Mesendoderm (in vitro differentiated cells): ENCODE measurements around the gene FPGT.
"Not testable (repeated sequence)": the region's sequence is repeated elsewhere in the genome, so short reads cannot be mapped to it uniquely, and the experiment has no call there.

Experiments used
- DNase-seq: peaks from one replicate; pipeline ENCODE4 v3.0.0; 2013
- H2AK5ac ChIP-seq: 2 replicates; pipeline ENCODE4 v1.6.1; 2013; ENCODE audit warnings: low read length, inconsistent platforms
- H2BK120ac ChIP-seq: 2 replicates; pipeline ENCODE4 v1.6.1; 2013; ENCODE audit warnings: low read depth, mild to moderate bottlenecking, low read length, moderate library complexity, mixed read lengths
- H2BK15ac ChIP-seq: replicated peaks from 2 replicates; pipeline ENCODE4 v1.6.1; 2013; ENCODE audit warnings: low read depth, mild to moderate bottlenecking, moderate library complexity
- H2BK5ac ChIP-seq: 2 replicates; pipeline ENCODE4 v1.6.1; 2013; ENCODE audit warnings: low read length, inconsistent platforms
- H3K18ac ChIP-seq: 2 replicates; pipeline ENCODE4 v1.6.1; 2013; ENCODE audit warnings: mild to moderate bottlenecking, low read length, mixed read lengths
- H3K23ac ChIP-seq: one replicate; pipeline ENCODE4 v1.6.1; 2013; ENCODE audit warnings: low read length
- H3K27ac ChIP-seq: 2 replicates; pipeline ENCODE4 v1.5.1; 2013; ENCODE audit warnings: low read depth, mild to moderate bottlenecking, inconsistent platforms, low read length, moderate library complexity
- H3K27me3 ChIP-seq: 2 replicates; pipeline ENCODE4 v1.6.1; 2013; ENCODE audit warnings: low read length, control low read depth, mild to moderate bottlenecking, inconsistent platforms; ENCODE audit not compliant: insufficient read depth, poor library complexity
- H3K36me3 ChIP-seq: 2 replicates; pipeline ENCODE4 v1.6.1; 2013; ENCODE audit warnings: low read length, inconsistent platforms; ENCODE audit not compliant: control insufficient read depth, insufficient read depth
- H3K4ac ChIP-seq: one replicate; pipeline ENCODE4 v1.6.1; 2013; ENCODE audit warnings: low read depth, mild to moderate bottlenecking, low read length, moderate library complexity
- H3K4me1 ChIP-seq: 2 replicates; pipeline ENCODE4 v1.6.1; 2013; ENCODE audit warnings: low read depth, low read length, inconsistent platforms; ENCODE audit not compliant: control insufficient read depth
- H3K4me2 ChIP-seq: 2 replicates; pipeline ENCODE4 v1.6.1; 2013; ENCODE audit warnings: low read length
- H3K4me3 ChIP-seq: 2 replicates; pipeline ENCODE4 v1.5.1; 2013; ENCODE audit warnings: mild to moderate bottlenecking, low read length
- H3K56ac ChIP-seq: one replicate; pipeline ENCODE4 v1.6.1; 2013; ENCODE audit warnings: low read length
- H3K79me1 ChIP-seq: 2 replicates; pipeline ENCODE4 v1.6.1; 2013; ENCODE audit warnings: low read length, inconsistent platforms
- H3K79me2 ChIP-seq: 2 replicates; pipeline ENCODE4 v1.6.1; 2013; ENCODE audit warnings: mild to moderate bottlenecking, low read length; ENCODE audit not compliant: control insufficient read depth, insufficient read depth
- H3K9ac ChIP-seq: 2 replicates; pipeline ENCODE4 v1.6.1; 2013; ENCODE audit warnings: low read length, inconsistent platforms
- H4K5ac ChIP-seq: one replicate; pipeline ENCODE4 v1.6.1; 2013; ENCODE audit warnings: low read length
- H4K8ac ChIP-seq: one replicate; pipeline ENCODE4 v1.6.1; 2013; ENCODE audit warnings: low read depth, mild to moderate bottlenecking, control low read depth, low read length, moderate library complexity
- WGBS: extraction: QIAGEN DNeasy Blood & Tissue Kit; methylation state at CpG from one replicate; pipeline ENCODE4 v1.1.7; 2013; ENCODE audit warnings: low lambda C conversion rate, missing lambda C conversion rate; ENCODE audit not compliant: insufficient coverage; ENCODE audit errors: extremely low coverage; 5-methylcytosine and 5-hydroxymethylcytosine counted together

FPGT gene

DNA sequence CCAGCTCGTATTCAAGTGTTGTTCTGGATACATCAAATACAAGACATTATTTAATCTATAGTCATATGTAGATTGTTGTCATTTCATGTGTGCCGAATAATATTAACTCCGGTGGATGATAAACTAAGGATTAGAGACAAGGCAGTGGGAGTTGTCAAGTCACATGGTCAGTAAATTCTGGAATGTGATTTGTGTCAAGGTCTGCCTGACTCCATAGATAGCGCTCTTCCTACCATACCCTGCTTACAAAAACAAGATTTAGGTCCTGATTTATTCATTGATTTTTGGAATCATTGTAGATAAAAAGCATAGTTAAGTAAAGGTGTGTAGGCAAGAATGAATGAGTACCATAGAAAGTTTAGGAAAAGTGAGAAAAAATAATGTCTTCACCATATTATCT is 39.7 kb downstream of the FPGT start:
- Histone ChIP-seq H3K4me1 (no peaks in the 10 kb centered on the region), H2AK5ac (no peak overlapping the region), H3K18ac (no peak overlapping the region), H2BK5ac (no peak overlapping the region), H3K36me3 (no peaks in the 10 kb centered on the region), H4K5ac (no peak overlapping the region), H4K8ac (no peak overlapping the region), H3K4me2 (no peak overlapping the region), H2BK120ac (no peak overlapping the region), H3K56ac (no peak overlapping the region), H3K4me3 (no peak overlapping the region), H3K4ac (no peak overlapping the region), H3K27me3 (no peaks in the 10 kb centered on the region), H3K9ac (no peak overlapping the region), H3K23ac (no peak overlapping the region), H3K79me2 (no peaks in the 10 kb centered on the region), H2BK15ac (no peak overlapping the region), H3K79me1 (no peaks in the 10 kb centered on the region), H3K27ac (no peak overlapping the region)
- WGBS, result no CpG with 5 or more reads among the region's 4 CpGs
- DNase-seq, result no peak

DNA sequence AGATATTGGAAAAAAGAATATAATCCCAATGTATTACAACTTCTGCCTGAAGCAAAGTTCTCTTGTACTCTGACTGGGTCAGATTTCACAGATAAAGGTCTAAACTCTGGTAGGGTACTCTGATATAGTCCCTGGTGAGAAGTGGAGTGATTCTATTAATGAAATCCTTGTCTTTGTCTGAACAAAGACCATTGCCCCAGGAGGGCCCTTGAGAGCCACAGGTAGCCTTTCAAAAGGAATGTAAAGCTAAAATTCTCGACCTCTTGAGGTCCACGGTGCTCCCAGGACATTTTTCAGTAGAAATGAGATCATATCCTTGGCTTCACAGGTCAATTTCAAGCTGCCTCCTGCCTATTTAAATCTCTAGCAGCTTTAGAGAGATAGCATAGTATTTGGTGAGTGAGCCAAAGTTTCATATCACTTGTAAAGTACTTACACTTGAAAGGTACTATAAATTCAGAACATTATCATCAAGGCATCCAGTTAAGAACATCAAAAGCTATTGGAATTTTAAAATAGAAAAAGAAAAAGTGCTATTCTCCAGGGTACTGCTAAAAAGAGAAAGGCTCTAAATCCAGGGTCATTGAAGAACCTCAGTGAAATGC is 47.2 kb downstream of the FPGT start:
- DNase-seq, result peak; percentile 97
- Histone ChIP-seq H3K79me2 (no peaks in the 10 kb centered on the region), H4K8ac (no peak overlapping the region), H3K27me3 (no peaks in the 10 kb centered on the region), H3K27ac (peak overlapping the region; percentile 66), H3K9ac (no peak overlapping the region), H2BK5ac (no peak overlapping the region), H4K5ac (no peak overlapping the region), H3K23ac (no peak overlapping the region), H3K56ac (no peak overlapping the region), H3K79me1 (no peaks in the 10 kb centered on the region), H3K4ac (no peak overlapping the region), H3K4me2 (no peak overlapping the region), H3K36me3 (no peaks in the 10 kb centered on the region), H2BK120ac (no peak overlapping the region), H2BK15ac (no peak overlapping the region), H3K4me3 (no peak overlapping the region), H3K18ac (peak overlapping the region; percentile 80), H3K4me1 (peaks cover 4% of the 10 kb centered on the region), H2AK5ac (no peak overlapping the region)
- no CpG with 5 or more reads among the region's 2 CpGs for WGBS

DNA sequence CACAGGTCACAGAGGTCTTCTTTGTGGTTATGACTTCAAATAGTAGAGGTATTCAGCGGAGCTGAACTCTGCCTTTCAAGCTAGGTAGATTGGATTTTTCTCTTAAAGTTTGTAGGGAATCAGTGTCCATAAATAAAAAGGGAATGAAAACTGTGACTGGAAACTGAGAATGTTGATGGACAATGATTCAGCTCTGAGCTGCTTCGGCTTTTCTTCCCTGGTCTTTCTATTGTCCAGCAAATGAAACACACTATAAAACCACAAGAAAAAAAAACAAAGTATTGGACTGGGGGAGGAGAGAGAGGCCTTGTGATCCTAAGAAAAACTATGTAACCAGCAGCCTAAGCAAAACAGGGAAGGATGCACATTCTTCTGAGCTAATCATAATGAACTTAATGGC is 48.3 kb downstream of the FPGT start:
- Histone ChIP-seq H3K79me1 (no peaks in the 10 kb centered on the region), H3K4me1 (peaks cover 4% of the 10 kb centered on the region), H2BK5ac (no peak overlapping the region), H3K23ac (no peak overlapping the region), H3K36me3 (no peaks in the 10 kb centered on the region), H3K56ac (no peak overlapping the region), H3K9ac (no peak overlapping the region), H3K4me3 (no peak overlapping the region), H3K18ac (no peak overlapping the region), H3K27ac (no peak overlapping the region), H3K79me2 (no peaks in the 10 kb centered on the region), H3K4me2 (no peak overlapping the region), H4K8ac (no peak overlapping the region), H2AK5ac (no peak overlapping the region), H2BK120ac (no peak overlapping the region), H3K4ac (no peak overlapping the region), H3K27me3 (no peaks in the 10 kb centered on the region), H2BK15ac (no peak overlapping the region), H4K5ac (no peak overlapping the region)
- WGBS, result no CpG with 5 or more reads among the region's 2 CpGs
- DNase-seq, result no peak

DNA sequence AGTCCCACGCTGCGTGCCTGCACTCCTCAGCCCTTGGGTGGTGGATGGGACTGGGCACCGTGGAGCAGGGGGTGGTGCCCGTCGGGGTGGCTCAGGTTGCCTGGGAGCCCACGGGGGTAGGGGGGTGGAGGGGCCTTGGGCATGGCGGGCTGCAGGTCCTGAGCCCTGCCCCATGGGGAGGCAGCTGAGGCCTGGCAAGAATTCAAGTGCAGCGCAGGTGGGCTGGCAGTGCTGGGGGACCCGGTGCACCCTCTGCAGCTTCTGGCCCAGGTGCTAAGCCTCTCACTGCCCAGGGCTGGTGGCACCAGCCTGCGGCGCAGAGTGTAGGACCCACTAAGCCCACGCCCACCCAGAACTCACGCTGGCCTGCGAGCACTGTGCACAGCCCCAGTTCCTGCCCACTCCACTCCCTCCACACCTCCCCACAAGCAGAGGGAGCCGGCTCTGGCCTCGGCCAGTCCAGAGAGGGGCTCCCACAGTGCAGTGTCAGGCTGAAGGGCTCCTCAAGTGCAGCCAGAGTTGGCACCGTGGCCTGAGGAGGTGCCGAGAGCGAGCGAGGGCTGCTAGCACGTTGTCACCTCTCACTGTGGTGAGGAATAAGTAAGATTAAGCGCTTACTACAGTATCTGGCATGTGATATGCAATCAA is 50.0 kb downstream of the FPGT start:
- H3K4ac ChIP-seq, result no peak overlapping the region
- WGBS, result no CpG with 5 or more reads among the region's 22 CpGs
- H2BK5ac ChIP-seq, result no peak overlapping the region
- H4K5ac ChIP-seq, result no peak overlapping the region
- no peak overlapping the region for H2BK120ac ChIP-seq
- no peak overlapping the region for H3K4me2 ChIP-seq
- H4K8ac ChIP-seq, result no peak overlapping the region
- no peak overlapping the region for H2BK15ac ChIP-seq
- no peak overlapping the region for H3K18ac ChIP-seq
- H3K4me3 ChIP-seq, result no peak overlapping the region
- peaks cover 5% of the 10 kb centered on the region for H3K4me1 ChIP-seq
- H3K56ac ChIP-seq, result no peak overlapping the region
- H3K9ac ChIP-seq, result no peak overlapping the region
- H3K27ac ChIP-seq, result no peak overlapping the region
- H3K36me3 ChIP-seq, result no peaks in the 10 kb centered on the region
- no peak overlapping the region for H2AK5ac ChIP-seq
- no peaks in the 10 kb centered on the region for H3K79me2 ChIP-seq
- H3K79me1 ChIP-seq, result no peaks in the 10 kb centered on the region
- no peak for DNase-seq
- H3K23ac ChIP-seq, result no peak overlapping the region
- H3K27me3 ChIP-seq, result no peaks in the 10 kb centered on the region

DNA sequence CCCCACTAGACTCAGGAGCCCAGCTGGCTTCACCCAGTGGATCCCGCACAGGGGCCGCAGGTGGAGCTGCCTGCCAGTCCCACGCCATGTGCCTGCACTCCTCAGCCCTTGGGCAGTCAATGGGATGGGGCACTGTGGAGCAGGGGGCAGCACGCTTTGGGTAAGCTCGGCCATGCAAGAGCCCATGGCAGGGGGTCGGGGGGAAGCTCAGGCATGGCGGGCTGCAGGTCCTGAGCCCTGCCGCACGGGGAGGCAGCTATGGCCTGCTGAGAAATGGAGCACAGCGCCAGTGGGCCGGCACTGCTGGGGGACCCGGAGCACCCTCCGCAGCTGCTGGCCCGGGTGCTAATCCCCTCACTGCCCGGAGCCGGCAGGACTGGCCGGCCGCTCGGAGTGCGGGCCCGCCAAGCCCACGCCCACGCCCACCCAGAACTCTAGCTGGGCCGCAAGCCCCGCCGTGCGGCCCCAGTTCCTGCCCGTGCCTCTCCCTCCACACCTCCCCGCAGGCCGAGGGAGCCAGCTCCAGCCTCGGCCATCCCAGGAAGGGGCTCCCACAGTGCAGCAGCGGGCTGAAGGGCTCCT is 55.3 kb downstream of the FPGT start:
- not testable (repeated sequence) for H3K23ac ChIP-seq, H3K4me3 ChIP-seq, H2BK15ac ChIP-seq, H2BK5ac ChIP-seq, H3K4me2 ChIP-seq, H3K18ac ChIP-seq, H2AK5ac ChIP-seq, H3K79me1 ChIP-seq, H3K4ac ChIP-seq, H3K36me3 ChIP-seq, H3K9ac ChIP-seq, H2BK120ac ChIP-seq, H3K27ac ChIP-seq, H4K5ac ChIP-seq, H3K27me3 ChIP-seq, DNase-seq, H4K8ac ChIP-seq, H3K56ac ChIP-seq, H3K4me1 ChIP-seq, H3K79me2 ChIP-seq
- WGBS, result no CpG with 5 or more reads among the region's 32 CpGs
